Breast epithelium (tissue), 4 donors: ENCODE results near the gene RPL22L1. TPM values are rescaled to one million over a fixed set of nuclear protein-coding genes. Genes with fewer than 3 reads are reported as not detected.
A peak's percentile ranks its signal among the peaks of the same experiment; 100 is the strongest.

Experiments used
- DNase-seq, 2 donors: peaks; one replicate each; pipeline ENCODE4 v3.0.0-alpha.2; 2019; ENCODE audit warnings: low spot score in 2 of 2
- H3K27ac ChIP-seq, 2 donors: fragments of 200-600 bp; sonication (generic) in 1 of 2; one replicate each; pipeline ENCODE4 v1.5.1; 2016 to 2019; ENCODE audit warnings: mild to moderate bottlenecking in 1 of 2
- H3K27me3 ChIP-seq, 2 donors: fragments of 200-600 bp; sonication (generic) in 1 of 2; one replicate each; pipeline versions ENCODE4 v1.5.1 to v1.6.0; 2017 to 2019; ENCODE audit warnings: control low read depth in 1 of 2, mild to moderate bottlenecking in 1 of 2
- H3K36me3 ChIP-seq: fragments of 200-600 bp; one replicate; pipeline ENCODE4 v1.5.1; 2019
- H3K4me1 ChIP-seq, 2 donors: fragments of 200-600 bp; sonication (generic); one replicate each; pipeline ENCODE4 v1.5.1; 2016 to 2019; ENCODE audit warnings: control low read depth in 1 of 2
- H3K4me3 ChIP-seq, 3 donors: fragments of 200-600 bp; sonication (generic); 1 replicate in 2 of 3; 2 replicates in 1 of 3; pipeline ENCODE4 v1.5.1; 2016 to 2019; ENCODE audit warnings: mild to moderate bottlenecking in 3 of 3, moderate library complexity in 2 of 3
- H3K9me3 ChIP-seq, 2 donors: fragments of 200-600 bp; sonication (generic) in 1 of 2; one replicate each; pipeline ENCODE4 v1.5.1; 2016 to 2019; ENCODE audit warnings: control low read depth in 1 of 2
- CTCF ChIP-seq, 3 donors: fragments of 450-650 bp; IDR thresholded peaks; one replicate each; pipeline ENCODE4 v1.5.1; 2016 to 2017; ENCODE audit warnings: antibody characterized with exemption in 3 of 3, mild to moderate bottlenecking in 3 of 3, moderate library complexity in 3 of 3
- POLR2A ChIP-seq: fragments of 450-650 bp; IDR thresholded peaks from one replicate; pipeline ENCODE4 v1.6.1; 2016; ENCODE audit warnings: antibody characterized with exemption, mild to moderate bottlenecking, moderate library complexity
- POLR2AphosphoS5 ChIP-seq, 3 donors: sonication (generic); formaldehyde crosslinking; IDR thresholded peaks; one replicate each; pipeline ENCODE4 v1.6.1; 2017; ENCODE audit warnings: antibody characterized with exemption in 3 of 3
- intact Hi-C: fragments of 100-400 bp; cut with DNase I; formaldehyde crosslinking; loops from one replicate; pipeline ENCODE4 v1.15.1; 2023; ENCODE audit warnings: low total_unique reads
- total RNA-seq, 3 donors: library from RNA; depleted of rRNA; stranded (reverse); fragments of >200 nt; gene quantifications; one replicate each; pipeline ENCODE4 v1.1.0, GENCODE V29; 2016

Gene RPL22L1
- total RNA-seq, 3 donors from 2014 or later, result 36.5 to 196 (median 114) TPM

- Histone ChIP-seq H3K27ac (no peak overlapping the region), H3K27me3 (no peaks in the 10 kb centered on the region), H3K36me3 (no peaks in the 10 kb centered on the region), H3K4me1 (no peaks in the 10 kb centered on the region), H3K4me3 (no peak overlapping the region), H3K9me3 (peaks cover 7 to 25% of the 10 kb centered on the region in 2 donors)
- intact Hi-C loops, result no loop called here
- DNase-seq, result no peak
- TF ChIP-seq POLR2AphosphoS5 (IDR thresholded peaks at IDR 0.05), result no peak
- no peak for TF ChIP-seq POLR2A
- no peak for TF ChIP-seq CTCF (IDR thresholded peaks at IDR 0.05)
These were observed 40.5 kb upstream of the RPL22L1 start for GRCh38 chr3:170910542-170910941.

- Histone ChIP-seq H3K27me3 (no peaks in the 10 kb centered on the region), H3K4me3 (peak overlapping the region; percentile 72 to 74 (median 73)), H3K4me1 (no peaks in the 10 kb centered on the region), H3K36me3 (no peaks in the 10 kb centered on the region), H3K27ac (peak overlapping the region; percentile 57 to 63), H3K9me3 (peaks cover 7 to 25% of the 10 kb centered on the region in 2 donors)
- DNase-seq, result no peak
- TF ChIP-seq POLR2A, result no peak
- no peak for TF ChIP-seq POLR2AphosphoS5 (IDR thresholded peaks at IDR 0.05)
- TF ChIP-seq CTCF (IDR thresholded peaks at IDR 0.05), result no peak
- intact Hi-C loops, result no loop called here
These were observed 39.3 kb upstream of the RPL22L1 start for GRCh38 chr3:170909129-170909903.

DNA sequence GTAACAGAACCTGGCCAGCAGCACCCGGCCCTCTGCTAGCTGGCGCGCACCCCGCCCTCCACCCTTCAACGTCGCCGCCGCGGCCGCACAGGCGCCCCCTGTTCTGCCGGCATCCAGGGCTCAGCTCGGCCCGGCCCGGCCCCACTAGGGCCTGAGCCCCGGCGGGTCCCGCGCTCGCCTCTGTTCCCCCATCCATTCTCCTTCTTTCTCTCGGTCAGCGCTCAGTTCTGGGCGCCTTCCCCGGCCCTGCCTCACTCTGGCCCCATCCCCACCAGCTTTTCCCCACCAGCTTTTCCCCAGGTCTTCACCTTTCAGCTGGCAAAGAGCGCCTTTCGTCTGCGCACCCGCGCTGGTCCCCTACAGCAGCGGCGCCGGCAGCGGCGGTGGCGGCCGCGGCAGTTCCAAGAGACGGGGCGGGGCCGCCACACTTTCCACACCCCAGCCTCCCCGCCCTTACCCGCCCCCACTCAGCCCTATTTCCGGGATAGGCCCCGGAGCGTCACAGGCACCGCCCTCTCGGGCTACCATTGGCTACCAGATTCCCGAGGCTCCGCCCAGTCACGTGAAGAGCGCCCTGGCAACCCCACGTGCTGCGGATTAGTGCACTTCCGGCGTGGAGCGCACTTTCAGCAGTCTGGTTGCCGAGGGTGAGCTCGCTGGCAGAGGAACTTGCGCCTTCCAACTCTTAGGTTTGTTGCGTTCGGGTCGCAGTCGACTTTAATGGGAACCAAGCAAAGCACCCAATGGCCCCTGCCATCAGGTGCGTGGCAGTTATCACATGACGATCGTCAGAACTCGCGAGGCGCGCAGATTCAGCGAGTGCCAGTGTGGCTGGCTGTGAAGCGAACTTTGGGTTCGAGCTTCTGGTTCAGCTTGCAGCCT lies 38.5 kb upstream of the RPL22L1 start, which contains the start of gene EIF5A2:
Gene EIF5A2, minus strand, starts transcription at position 403 of the 882 bp plus-strand sequence. CDS start 831 bp downstream, outside the sequence.
- no peaks in the 10 kb centered on the region for H3K27me3 ChIP-seq
- peaks cover 7 to 25% of the 10 kb centered on the region in 2 donors for H3K9me3 ChIP-seq
- H3K27ac ChIP-seq, result peak within 1 kb of the TSS; percentile 57 to 63
- no peaks in the 10 kb centered on the region for H3K4me1 ChIP-seq
- intact Hi-C loops, result no loop called here
- no peaks in the 10 kb centered on the region for H3K36me3 ChIP-seq
- H3K4me3 ChIP-seq, result peak within 1 kb of the TSS; percentile 72 to 74 (median 73)
- peak; percentile 87 to 88 for DNase-seq
- TF ChIP-seq CTCF (IDR thresholded peaks at IDR 0.05), result no peak
- peak; percentile 37 to 92 (median 52) for TF ChIP-seq POLR2AphosphoS5 (IDR thresholded peaks at IDR 0.05)
- TF ChIP-seq POLR2A, result peak; percentile 12

GRCh38 chr3:170907637-170908234 lies 37.7 kb upstream of the RPL22L1 start:
- TF ChIP-seq POLR2A, result no peak
- TF ChIP-seq POLR2AphosphoS5 (IDR thresholded peaks at IDR 0.05), result no peak
- no peak for TF ChIP-seq CTCF (IDR thresholded peaks at IDR 0.05)
- no peak for DNase-seq
- Histone ChIP-seq H3K9me3 (peaks cover 7 to 25% of the 10 kb centered on the region in 2 donors), H3K27ac (peak overlapping the region; percentile 57 to 63), H3K27me3 (no peaks in the 10 kb centered on the region), H3K4me3 (peak overlapping the region; percentile 72 to 74 (median 73)), H3K36me3 (no peaks in the 10 kb centered on the region), H3K4me1 (no peaks in the 10 kb centered on the region)
- intact Hi-C loops, result no loop called here
